A673 (cell line): ENCODE data around the gene LAMA5.

Source experiments
- CTCF ChIP-seq: fragments of 300-800, 200-600 bp; sonication (generic); conservative IDR thresholded peaks from 2 replicates; pipeline ENCODE4 v1.5.1; 2017; ENCODE audit warnings: low read depth, mild to moderate bottlenecking, antibody characterized with exemption, low read length, moderate library complexity, mixed read lengths
- EZH2 ChIP-seq: fragments of 200-600 bp; sonication (generic); IDR thresholded peaks from 2 replicates; pipeline ENCODE4 v1.6.1; 2017; ENCODE audit warnings: borderline replicate concordance, low read depth, mild to moderate bottlenecking, mixed read lengths, antibody characterized with exemption, low read length; ENCODE audit not compliant: poor library complexity, severe bottlenecking

GRCh38 chr20:62316331-62317166 is 50.6 kb downstream of the LAMA5 start:
- no peak for TF ChIP-seq CTCF
- no peak for TF ChIP-seq EZH2
